CD4-positive, alpha-beta T cell treated with Interleukin-17A for 1 hour (primary cell): ENCODE data around the gene FGF13.

ENCODE experiments used
- DNase-seq: peaks from one replicate; pipeline ENCODE4 v3.0.0-alpha.2; 2020

The FGF13 gene

DNA sequence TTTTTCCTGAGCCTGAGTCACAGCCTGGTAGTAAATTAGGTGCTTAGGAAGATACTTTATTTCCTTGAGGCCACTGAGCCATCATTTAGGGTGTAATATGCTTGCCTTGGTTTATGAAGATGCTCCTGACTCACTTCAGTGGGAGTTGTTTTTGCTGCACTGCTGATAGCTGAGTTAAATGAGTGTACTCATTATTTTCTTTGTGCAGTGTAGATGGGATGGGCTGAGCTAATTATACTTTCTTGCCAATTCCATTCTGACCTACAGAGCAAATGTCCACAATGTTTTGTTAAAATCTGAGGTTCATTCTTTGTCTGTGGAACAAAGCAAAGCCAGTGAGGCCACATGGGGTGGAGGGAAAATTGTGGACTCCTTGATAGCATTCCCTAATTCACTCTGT lies 60.0 kb downstream of the FGF13 start:
- no peak for DNase-seq

DNA sequence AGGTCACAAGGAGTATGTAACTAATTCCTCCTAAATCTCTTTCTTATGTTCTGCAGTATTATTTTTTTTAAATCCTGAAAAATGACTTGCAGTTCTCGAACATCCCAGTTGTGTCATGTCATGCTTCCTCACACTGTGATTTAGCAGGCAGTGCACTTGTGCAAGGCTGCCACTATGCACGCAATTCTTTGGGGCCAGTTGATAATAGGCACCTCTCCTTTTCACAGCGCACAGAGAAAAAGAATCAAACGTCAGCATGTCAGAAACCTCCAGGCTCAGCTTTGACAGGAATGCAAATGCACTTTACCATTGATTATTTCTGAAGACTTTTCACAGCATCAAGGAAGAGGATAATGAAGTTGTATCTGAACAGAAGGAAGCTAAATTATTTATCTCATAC lies 62.9 kb downstream of the FGF13 start:
- DNase-seq: no peak

DNA sequence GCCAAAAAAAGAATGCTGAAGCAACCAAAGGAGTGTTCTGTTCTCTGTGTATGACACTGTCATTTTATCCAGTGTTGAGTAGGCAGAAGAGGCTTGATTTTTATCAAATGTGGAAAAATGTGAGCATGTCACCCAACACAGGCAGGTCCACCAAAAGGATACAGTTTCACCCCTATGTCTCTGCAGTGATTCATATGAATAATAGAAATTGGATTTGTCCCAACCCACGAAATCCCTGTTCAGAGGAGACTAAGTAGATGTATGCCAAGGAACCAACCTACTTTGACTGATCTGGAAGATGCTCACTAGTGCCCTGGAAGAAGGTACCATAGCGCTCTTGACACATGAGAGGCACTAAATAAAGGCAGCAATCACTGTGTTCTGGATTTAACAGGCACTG lies 72.5 kb downstream of the FGF13 start:
- no peak for DNase-seq
